HK-2 (cell line): ENCODE data around the gene NHLRC3.
"Not testable (repeated sequence)": the region's sequence is repeated elsewhere in the genome, so short reads cannot be mapped to it uniquely, and the experiment has no call there.

Experiments
- DNase-seq: peaks from one replicate; pipeline ENCODE4 v3.0.0-alpha.2; 2018; ENCODE audit not compliant: unreplicated experiment

NHLRC3 gene, protein sequence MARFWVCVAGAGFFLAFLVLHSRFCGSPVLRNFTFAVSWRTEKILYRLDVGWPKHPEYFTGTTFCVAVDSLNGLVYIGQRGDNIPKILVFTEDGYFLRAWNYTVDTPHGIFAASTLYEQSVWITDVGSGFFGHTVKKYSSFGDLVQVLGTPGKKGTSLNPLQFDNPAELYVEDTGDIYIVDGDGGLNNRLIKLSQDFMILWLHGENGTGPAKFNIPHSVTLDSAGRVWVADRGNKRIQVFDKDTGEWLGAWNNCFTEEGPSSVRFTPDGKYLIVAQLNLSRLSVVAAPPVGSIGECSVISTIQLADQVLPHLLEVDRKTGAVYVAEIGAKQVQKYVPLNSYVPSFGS

GRCh38 chr13:39037880-39038568 is at the start of gene NHLRC3, which contains the start of gene PROSER1:
TSS of gene NHLRC3 (plus strand) at chr13:39038456. CDS start at chr13:39038640, 184 bp downstream.
TSS of gene PROSER1 (minus strand) at chr13:39038089. CDS start at chr13:39037242, 847 bp downstream.
- peak; percentile 75 for DNase-seq

- DNase-seq = no peak
These were observed 47.6 kb upstream of the NHLRC3 start, which contains the start of gene STOML3 for GRCh38 chr13:38990693-38991092. TSS of gene STOML3 (minus strand) at chr13:38990831. CDS start at chr13:38990721, 110 bp downstream.

GRCh38 chr13:38993381-38993780 is 44.9 kb upstream of the NHLRC3 start:
- no peak for DNase-seq

- no peak for DNase-seq
These were observed 39.5 kb upstream of the NHLRC3 start for GRCh38 chr13:38998739-38999138.

- DNase-seq = not testable (repeated sequence)
These were observed 31.7 kb upstream of the NHLRC3 start for GRCh38 chr13:39006371-39007111.

GRCh38 chr13:39012608-39013007 is 25.6 kb upstream of the NHLRC3 start:
- DNase-seq = no peak

GRCh38 chr13:39013462-39013861 is 24.8 kb upstream of the NHLRC3 start:
- no peak for DNase-seq

GRCh38 chr13:39016087-39016486 is 22.2 kb upstream of the NHLRC3 start:
- no peak for DNase-seq

DNA sequence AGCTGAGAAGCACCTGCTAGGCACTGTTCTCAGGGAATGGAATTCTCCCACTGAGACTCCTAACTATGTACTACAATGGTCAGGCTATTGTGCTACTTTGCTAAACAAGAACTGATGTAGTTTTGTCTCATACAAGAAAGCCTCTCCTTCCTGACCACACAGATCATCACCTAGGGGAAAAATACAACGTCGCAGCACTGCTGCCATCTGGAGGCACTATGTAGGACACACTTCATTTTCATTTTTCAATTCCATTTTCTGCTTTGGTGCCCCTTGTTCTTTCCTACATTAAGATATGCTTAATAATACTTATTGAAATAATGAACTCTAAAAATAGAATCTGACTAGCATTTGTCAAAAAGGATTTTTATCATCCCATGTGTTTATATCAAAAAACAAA is 21.5 kb upstream of the NHLRC3 start:
- DNase-seq = peak; percentile 8

DNA sequence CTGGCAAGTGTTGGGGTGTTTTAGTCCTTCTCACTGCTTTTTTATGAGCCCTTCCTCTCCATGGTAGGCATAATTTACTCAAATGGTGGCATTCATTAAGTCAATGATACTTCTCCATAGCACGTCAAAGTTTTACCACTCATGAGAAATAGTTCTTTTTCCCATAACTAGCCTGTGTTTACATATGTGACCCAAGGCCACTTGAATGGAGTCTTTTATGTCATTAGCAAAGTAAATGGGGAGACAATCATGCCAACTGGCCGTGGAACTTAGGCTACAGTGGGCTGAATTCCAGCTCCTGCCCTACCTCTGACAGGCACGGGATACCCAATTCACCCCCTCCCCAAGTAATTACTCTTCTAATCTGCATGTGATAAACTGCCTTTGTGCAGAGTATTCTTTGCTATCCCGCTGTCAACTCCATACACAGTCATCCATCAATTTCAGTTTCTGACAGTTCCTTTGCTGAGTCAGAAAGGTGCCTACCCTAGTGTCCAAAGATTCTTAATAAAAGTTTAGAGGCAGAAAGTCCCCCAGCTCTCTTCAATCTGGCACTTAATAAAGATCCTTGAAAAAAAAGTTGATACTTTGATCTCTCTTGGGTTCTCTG is 17.3 kb upstream of the NHLRC3 start:
- no peak for DNase-seq

GRCh38 chr13:39023316-39023715 is 14.9 kb upstream of the NHLRC3 start:
- DNase-seq = no peak

DNA sequence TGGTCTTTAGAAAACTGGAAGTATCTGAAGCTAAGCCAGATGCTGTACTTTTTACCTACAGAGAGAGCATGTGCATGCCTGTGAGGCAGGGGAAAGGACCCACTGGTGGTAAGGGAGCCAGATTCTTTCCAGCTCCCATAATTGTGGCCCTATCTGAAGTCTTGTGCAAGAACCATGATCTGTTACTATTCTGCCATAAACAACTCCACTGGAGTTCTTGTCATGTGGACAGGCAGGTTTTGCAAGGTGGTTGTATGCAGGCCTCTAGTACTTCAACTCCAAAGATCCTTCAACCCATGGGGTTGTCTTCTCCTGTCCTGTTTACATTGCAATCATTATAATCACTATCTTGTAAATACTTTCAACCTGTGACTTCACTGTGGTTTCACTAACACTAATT is 14.5 kb upstream of the NHLRC3 start:
- DNase-seq = no peak

DNA sequence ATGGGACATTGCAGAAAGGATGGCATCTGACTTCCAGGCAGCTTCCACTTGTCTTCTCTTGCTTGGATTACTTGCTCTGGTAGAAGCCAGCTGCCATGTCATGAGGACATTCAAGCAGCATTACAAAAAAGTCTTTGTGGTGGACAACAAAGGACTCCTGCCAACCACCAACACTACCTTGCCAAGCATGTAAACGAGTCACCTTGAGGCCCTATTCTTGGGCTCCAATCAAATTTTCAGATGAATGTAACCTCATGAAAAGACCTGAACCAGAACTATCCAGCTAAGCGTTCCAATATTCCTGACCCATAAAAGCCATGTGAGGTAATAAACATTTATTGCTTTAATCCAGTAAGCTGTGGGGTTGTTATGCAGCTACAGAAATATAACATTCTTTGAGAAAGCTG is 12.8 kb upstream of the NHLRC3 start:
- no peak for DNase-seq

- DNase-seq = no peak
These were observed 6.1 kb upstream of the NHLRC3 start for GRCh38 chr13:39032150-39032549.

DNA sequence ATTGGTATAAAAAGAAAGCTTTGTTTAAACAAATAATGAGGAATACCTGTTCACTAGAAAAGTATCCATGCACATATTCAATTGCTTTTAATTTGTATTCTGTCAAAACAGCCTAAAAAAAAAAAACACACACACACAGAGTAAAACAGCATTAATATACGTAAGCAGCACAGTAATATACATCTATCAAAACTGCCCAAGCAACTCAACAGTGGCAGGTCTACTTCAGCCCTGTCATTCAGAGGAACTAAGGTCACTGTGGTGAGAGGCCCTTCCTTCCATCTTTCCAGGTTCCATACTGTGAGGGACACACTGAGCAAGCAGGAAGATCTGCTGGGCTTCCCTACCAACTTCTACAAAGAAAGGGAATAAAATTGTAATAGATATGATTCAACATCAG is 4.2 kb upstream of the NHLRC3 start:
- no peak for DNase-seq

- no peak for DNase-seq
These were observed 3.1 kb upstream of the NHLRC3 start for GRCh38 chr13:39035204-39035603.

DNA sequence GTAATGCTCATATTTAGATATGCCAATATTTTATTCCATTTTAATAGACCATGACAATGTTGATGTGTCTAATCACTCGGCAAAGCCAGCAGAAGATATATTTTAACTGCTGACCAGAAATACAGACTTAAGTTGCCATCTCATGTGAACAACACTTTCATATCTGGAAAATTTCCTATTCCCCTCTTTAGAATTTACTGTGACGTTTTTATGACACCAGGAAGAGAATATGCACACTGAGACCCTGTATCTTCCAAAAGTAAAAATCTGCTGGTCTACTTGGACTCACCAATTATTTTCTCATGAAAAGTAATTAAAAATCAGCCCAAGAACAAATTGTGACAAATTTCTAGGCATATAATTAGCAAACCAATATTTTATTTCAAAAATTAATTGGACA is 2.5 kb upstream of the NHLRC3 start:
- DNase-seq = no peak

GRCh38 chr13:39036212-39036611 is 2.0 kb upstream of the NHLRC3 start:
- DNase-seq = no peak

- DNase-seq = no peak
These were observed 811 bp upstream of the NHLRC3 start for GRCh38 chr13:39037410-39037879.

GRCh38 chr13:39038569-39039030 is 344 bp downstream of the NHLRC3 start:
- DNase-seq = no peak

DNA sequence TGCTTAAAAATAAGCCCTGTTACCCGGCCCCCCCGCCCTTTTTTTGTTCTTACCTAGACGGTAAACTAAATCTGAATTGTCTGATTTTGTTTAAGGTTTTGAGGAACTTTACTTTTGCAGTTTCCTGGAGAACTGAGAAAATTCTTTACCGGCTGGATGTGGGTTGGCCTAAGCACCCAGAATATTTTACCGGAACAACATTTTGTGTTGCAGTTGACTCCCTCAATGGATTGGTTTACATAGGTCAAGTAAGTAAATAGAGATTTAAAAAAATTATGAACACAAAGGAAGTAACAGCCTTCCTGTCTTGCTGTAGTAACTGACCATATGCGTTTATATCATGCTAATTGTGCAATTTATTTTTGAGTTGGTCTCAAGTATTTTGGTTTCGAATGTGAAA is 785 bp downstream of the NHLRC3 start:
- DNase-seq = no peak

- no peak for DNase-seq
These were observed 1.9 kb downstream of the NHLRC3 start for GRCh38 chr13:39040206-39040605.
